Osteocyte (in vitro differentiated cells): ENCODE data around the gene B4GALNT3. TPM values are rescaled to one million over a fixed set of nuclear protein-coding genes. Genes with fewer than 3 reads are reported as not detected.

ENCODE experiments used
- DNase-seq: peaks from one replicate; pipeline ENCODE4 v3.0.0; 2021; ENCODE audit warnings: mixed read lengths; ENCODE audit not compliant: unreplicated experiment; ENCODE audit errors: extremely low spot score
- H3K27ac Mint-ChIP-seq: one replicate; pipeline ENCODE4 v1.8.0; 2021; ENCODE audit warnings: mild to moderate bottlenecking, mixed read lengths; ENCODE audit not compliant: unreplicated experiment
- H3K27me3 Mint-ChIP-seq: one replicate; pipeline ENCODE4 v1.8.0; 2021; ENCODE audit warnings: mixed read lengths; ENCODE audit not compliant: unreplicated experiment
- H3K36me3 Mint-ChIP-seq: one replicate; pipeline ENCODE4 v1.8.0; 2021; ENCODE audit warnings: mixed read lengths; ENCODE audit not compliant: unreplicated experiment
- H3K4me1 Mint-ChIP-seq: one replicate; pipeline ENCODE4 v1.8.0; 2021; ENCODE audit warnings: mixed read lengths; ENCODE audit not compliant: unreplicated experiment
- H3K4me3 Mint-ChIP-seq: one replicate; pipeline ENCODE4 v1.8.0; 2021; ENCODE audit warnings: mild to moderate bottlenecking, moderate library complexity, mixed read lengths; ENCODE audit not compliant: unreplicated experiment
- H3K9me3 Mint-ChIP-seq: one replicate; pipeline ENCODE4 v1.8.0; 2021; ENCODE audit warnings: mixed read lengths; ENCODE audit not compliant: unreplicated experiment
- total RNA-seq: library from RNA; stranded (reverse); gene quantifications from 2 replicates; pipeline ENCODE4 v1.2.1, GENCODE V29; 2021
- TF ChIP-seq, protein P1 (sequence below): fragments of 200-600 bp; sonication (generic); IDR thresholded peaks from 2 replicates; pipeline ENCODE4 v1.5.0; 2021; ENCODE audit warnings: antibody characterized with exemption, mild to moderate bottlenecking, moderate library complexity

Gene B4GALNT3
- total RNA-seq, 1 donor from 2014 or later, result 0.27 TPM

DNA sequence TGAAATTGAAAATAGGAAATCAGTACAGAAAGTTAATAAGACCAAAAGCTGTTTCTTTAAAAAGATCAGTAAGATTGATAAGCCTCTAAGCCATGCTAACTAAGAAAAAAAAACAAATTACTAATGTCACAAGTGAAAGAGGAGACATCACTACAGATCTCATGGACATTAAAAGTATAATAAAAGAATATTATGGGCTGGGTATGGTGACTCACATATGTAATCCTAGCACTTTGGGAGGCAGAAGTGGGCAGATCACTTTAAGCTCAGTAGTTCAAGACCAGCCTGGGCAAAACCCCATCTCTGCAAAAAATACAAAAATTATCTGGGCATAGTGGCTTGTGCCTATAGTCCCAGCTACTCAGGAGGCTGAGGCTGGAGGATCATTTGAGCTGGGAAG lies 30.5 kb downstream of the B4GALNT3 start:
- Mint-ChIP-seq H3K4me3 (no peak overlapping the region), H3K27ac (no peak overlapping the region), H3K27me3 (peaks cover 39% of the 10 kb centered on the region), H3K36me3 (peaks cover 6% of the 10 kb centered on the region), H3K4me1 (no peaks in the 10 kb centered on the region), H3K9me3 (peaks cover 41% of the 10 kb centered on the region)
- DNase-seq, result no peak
- TF ChIP-seq, protein P1, sequence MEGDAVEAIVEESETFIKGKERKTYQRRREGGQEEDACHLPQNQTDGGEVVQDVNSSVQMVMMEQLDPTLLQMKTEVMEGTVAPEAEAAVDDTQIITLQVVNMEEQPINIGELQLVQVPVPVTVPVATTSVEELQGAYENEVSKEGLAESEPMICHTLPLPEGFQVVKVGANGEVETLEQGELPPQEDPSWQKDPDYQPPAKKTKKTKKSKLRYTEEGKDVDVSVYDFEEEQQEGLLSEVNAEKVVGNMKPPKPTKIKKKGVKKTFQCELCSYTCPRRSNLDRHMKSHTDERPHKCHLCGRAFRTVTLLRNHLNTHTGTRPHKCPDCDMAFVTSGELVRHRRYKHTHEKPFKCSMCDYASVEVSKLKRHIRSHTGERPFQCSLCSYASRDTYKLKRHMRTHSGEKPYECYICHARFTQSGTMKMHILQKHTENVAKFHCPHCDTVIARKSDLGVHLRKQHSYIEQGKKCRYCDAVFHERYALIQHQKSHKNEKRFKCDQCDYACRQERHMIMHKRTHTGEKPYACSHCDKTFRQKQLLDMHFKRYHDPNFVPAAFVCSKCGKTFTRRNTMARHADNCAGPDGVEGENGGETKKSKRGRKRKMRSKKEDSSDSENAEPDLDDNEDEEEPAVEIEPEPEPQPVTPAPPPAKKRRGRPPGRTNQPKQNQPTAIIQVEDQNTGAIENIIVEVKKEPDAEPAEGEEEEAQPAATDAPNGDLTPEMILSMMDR, result no peak

DNA sequence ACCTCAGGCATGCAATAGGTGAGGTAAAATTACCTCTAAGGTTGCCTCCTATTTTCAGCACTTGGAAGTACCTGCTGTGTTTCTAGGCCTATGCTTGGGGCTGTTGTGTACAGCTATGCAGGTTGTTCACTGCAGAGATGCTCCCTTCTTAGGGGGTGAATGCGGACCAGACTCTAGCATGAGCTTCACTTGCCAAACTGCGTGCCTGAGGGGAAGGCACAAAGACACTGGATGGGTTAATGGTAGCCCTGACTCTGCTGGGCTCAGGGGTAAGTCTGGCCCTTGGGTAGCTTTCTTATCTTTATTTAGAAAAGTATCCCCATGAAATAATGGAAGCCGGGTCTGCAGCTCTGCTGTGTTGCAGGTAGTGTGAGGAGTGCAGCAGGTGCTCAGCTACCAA lies 35.7 kb downstream of the B4GALNT3 start:
- Mint-ChIP-seq H3K36me3 (peaks cover 3% of the 10 kb centered on the region), H3K27me3 (peaks cover 36% of the 10 kb centered on the region), H3K27ac (no peak overlapping the region), H3K4me1 (no peaks in the 10 kb centered on the region), H3K4me3 (no peak overlapping the region), H3K9me3 (peaks cover 19% of the 10 kb centered on the region)
- no peak for DNase-seq
- TF ChIP-seq, protein P1, result no peak

GRCh38 chr12:496736-497135 lies 37.0 kb downstream of the B4GALNT3 start:
- peaks cover 43% of the 10 kb centered on the region for H3K27me3 Mint-ChIP-seq
- peaks cover 3% of the 10 kb centered on the region for H3K36me3 Mint-ChIP-seq
- no peak for DNase-seq
- H3K9me3 Mint-ChIP-seq, result peaks cover 14% of the 10 kb centered on the region
- no peaks in the 10 kb centered on the region for H3K4me1 Mint-ChIP-seq
- TF ChIP-seq, protein P1, result no peak
- no peak overlapping the region for H3K27ac Mint-ChIP-seq
- no peak overlapping the region for H3K4me3 Mint-ChIP-seq

DNA sequence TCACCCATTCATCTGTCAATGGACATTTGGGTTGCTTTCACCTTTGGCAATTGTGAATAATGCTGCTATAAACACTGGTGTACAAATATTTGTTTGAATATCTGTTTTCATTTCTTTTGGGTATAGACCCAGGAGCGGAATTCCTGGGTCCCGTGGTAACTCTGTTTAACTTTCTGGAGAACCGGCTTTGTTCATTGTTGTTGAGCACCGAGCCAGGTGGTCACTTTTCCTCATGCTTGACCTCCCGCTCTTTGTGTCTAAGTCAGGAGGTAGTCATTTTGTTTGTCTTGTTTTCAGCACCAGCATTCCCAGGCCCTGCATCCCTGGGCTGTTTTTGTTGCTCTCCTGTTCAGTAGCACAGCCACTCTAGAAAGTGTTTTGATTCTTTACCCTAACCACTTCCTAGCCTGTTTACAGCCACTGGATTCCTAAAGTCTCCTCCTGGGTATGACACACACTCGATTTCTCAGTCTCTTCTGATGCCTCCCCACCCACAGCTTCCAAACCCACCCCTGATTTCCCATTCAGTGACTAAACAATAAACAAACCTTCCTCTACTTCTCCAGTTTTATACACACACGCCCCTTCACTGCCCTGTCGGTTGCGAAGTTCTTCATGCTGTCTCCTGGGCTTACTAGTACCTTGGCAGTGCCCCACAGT lies 37.9 kb downstream of the B4GALNT3 start:
- no peaks in the 10 kb centered on the region for H3K4me1 Mint-ChIP-seq
- peaks cover 9% of the 10 kb centered on the region for H3K9me3 Mint-ChIP-seq
- no peak overlapping the region for H3K27ac Mint-ChIP-seq
- H3K4me3 Mint-ChIP-seq, result no peak overlapping the region
- no peak for DNase-seq
- H3K36me3 Mint-ChIP-seq, result peaks cover 3% of the 10 kb centered on the region
- peaks cover 44% of the 10 kb centered on the region for H3K27me3 Mint-ChIP-seq
- TF ChIP-seq, protein P1, result no peak

DNA sequence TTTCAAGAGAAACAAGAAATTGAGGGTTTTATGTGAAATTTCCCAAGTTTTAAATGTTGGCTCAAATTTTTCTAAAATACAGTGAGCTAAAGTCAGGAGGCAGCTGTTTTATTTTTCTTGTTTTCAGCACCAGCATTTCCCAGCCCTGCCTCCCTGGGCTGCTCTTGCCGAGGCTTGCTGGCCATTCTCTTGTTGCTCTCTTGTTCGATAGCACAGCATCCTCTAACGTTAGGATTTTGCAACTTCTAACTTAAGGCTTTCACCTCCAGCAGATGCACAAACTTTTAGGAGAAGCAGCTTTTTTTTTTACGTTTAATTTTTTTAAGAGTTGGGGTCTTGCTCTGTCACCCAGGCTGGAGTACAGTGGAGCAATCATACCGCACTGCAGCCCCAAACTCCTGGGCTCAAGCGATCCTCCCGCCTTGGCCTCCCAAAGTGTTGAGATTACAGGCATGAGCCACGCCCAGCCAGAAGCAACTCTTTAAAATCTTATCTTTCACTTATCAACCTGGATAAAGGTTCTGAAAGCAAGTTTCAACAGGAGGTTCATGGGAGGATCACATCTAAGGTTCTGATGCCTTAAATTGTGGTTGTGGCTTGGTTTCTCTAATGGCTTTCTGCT lies 40.2 kb downstream of the B4GALNT3 start:
- Mint-ChIP-seq H3K9me3 (no peaks in the 10 kb centered on the region), H3K27me3 (peaks cover 45% of the 10 kb centered on the region), H3K4me1 (no peaks in the 10 kb centered on the region), H3K4me3 (no peak overlapping the region), H3K36me3 (no peaks in the 10 kb centered on the region), H3K27ac (no peak overlapping the region)
- TF ChIP-seq, protein P1, result no peak
- no peak for DNase-seq
